GM18505 (cell line): Measurements from ENCODE around the gene ACTR2.

Experiments used
- ATAC-seq: cut with Tn5 transposase; IDR thresholded peaks from one replicate; pipeline ENCODE4 v1.9.1; 2021; ENCODE audit not compliant: unreplicated experiment
- POLR2A ChIP-seq: IDR thresholded peaks from 4 replicates; pipeline ENCODE4 v1.6.1; 2011; ENCODE audit warnings: borderline replicate concordance; ENCODE audit not compliant: insufficient read depth, insufficient read length; ENCODE audit errors: extremely low read depth

Gene ACTR2

DNA sequence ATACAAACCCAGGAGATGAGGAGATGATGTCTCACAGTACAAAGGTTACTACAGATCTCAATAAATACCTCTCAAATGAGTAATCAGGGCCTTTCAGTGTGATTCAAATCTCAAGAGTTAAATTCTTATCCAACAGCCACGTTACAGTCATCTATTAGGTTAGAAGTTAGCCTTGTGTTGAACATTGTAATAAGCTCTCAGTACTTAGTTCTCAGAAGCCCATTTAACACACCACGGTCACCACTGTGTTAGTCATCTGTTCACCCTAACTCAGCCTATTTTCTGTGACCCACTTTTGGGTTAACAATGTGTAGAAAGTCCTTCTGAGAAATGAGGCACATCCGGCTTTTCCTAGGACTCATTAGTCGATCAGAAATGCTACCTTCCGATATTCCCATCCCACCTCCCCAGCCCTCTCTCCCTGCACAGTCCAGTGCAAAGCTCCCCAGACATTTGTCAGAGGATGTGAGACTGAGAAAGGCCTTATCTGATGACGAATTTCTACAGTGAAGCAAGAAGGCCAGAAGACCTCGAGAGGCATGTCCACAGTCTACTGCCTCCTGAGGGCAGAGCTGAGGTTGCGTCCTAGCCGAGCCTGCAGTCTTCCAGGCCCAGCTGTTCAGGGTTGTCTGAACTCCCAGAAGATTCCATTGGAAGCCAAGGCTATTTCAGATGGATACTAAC, 92.6 kb downstream of the ACTR2 start:
- ATAC-seq, result peak; percentile 53
- no peak for TF ChIP-seq POLR2A
